ENCODE measurements around the gene CHRM1. TPM values are rescaled to one million over a fixed set of nuclear protein-coding genes. Genes with fewer than 3 reads are reported as not detected.

The CHRM1 gene
- total and polyA plus RNA-seq, 8 donors = 0.12 to 19.4 (median 2.5) TPM; not detected in 2

GRCh38 chr11:62923601-62924411 lies 2.6 kb upstream of the CHRM1 start:
- TF ChIP-seq POLR2A (IDR thresholded peaks at IDR 0.05) (no peak), POLR2AphosphoS5 (IDR thresholded peaks at IDR 0.05) (no peak), EP300 (IDR thresholded peaks at IDR 0.05) (no peak)
- TF ChIP-seq, protein P1, sequence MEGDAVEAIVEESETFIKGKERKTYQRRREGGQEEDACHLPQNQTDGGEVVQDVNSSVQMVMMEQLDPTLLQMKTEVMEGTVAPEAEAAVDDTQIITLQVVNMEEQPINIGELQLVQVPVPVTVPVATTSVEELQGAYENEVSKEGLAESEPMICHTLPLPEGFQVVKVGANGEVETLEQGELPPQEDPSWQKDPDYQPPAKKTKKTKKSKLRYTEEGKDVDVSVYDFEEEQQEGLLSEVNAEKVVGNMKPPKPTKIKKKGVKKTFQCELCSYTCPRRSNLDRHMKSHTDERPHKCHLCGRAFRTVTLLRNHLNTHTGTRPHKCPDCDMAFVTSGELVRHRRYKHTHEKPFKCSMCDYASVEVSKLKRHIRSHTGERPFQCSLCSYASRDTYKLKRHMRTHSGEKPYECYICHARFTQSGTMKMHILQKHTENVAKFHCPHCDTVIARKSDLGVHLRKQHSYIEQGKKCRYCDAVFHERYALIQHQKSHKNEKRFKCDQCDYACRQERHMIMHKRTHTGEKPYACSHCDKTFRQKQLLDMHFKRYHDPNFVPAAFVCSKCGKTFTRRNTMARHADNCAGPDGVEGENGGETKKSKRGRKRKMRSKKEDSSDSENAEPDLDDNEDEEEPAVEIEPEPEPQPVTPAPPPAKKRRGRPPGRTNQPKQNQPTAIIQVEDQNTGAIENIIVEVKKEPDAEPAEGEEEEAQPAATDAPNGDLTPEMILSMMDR (IDR thresholded peaks at IDR 0.05) = no peak
- H3K9me3 ChIP-seq = no peaks in the 10 kb centered on the region
- 3 to 16% (median 4%) methylated on average over 34 to 52 of the region's 52 CpGs for WGBS, 5 donors
- peak overlapping the region; percentile 9 to 43 (median 20) for H3K4me3 ChIP-seq
- H3K27me3 ChIP-seq = peaks cover 17 to 86% (median 58%) of the 10 kb centered on the region in 3 donors
- intact Hi-C loops (cut with DNase I; ENCODE audit: low total_unique reads) = no loop called here
- DNase-seq = peak in 1 of 2 donors; percentile 65
- H3K4me1 ChIP-seq = peaks cover 38 to 61% (median 46%) of the 10 kb centered on the region in 4 donors
- no peaks in the 10 kb centered on the region for H3K36me3 ChIP-seq
- H3K27ac ChIP-seq = no peak overlapping the region

- Histone ChIP-seq H3K4me1 (peaks cover 38 to 61% (median 46%) of the 10 kb centered on the region in 4 donors), H3K9me3 (no peaks in the 10 kb centered on the region), H3K27ac (no peak overlapping the region), H3K36me3 (no peaks in the 10 kb centered on the region), H3K4me3 (peak overlapping the region in 1 of 4 donors; percentile 25), H3K27me3 (peaks cover 17 to 76% (median 56%) of the 10 kb centered on the region in 3 donors)
- no peak for TF ChIP-seq POLR2A (IDR thresholded peaks at IDR 0.05)
- TF ChIP-seq EP300 (IDR thresholded peaks at IDR 0.05) = no peak
- no peak for TF ChIP-seq POLR2AphosphoS5 (IDR thresholded peaks at IDR 0.05)
- TF ChIP-seq, protein P1 (IDR thresholded peaks at IDR 0.05) = no peak
- intact Hi-C loops (cut with DNase I; ENCODE audit: low total_unique reads) = no loop called here
- WGBS, 5 donors = 40 to 71% (median 59%) methylated on average over 14 to 24 of the region's 24 CpGs
- DNase-seq = peak in 1 of 2 donors; percentile 51
Measured at GRCh38 chr11:62922653-62923431, 1.7 kb upstream of the CHRM1 start.

- Histone ChIP-seq H3K27ac (no peak overlapping the region), H3K36me3 (no peaks in the 10 kb centered on the region), H3K4me3 (no peak overlapping the region), H3K27me3 (peaks cover 16 to 70% (median 51%) of the 10 kb centered on the region in 3 donors), H3K9me3 (no peaks in the 10 kb centered on the region), H3K4me1 (peaks cover 38 to 61% (median 46%) of the 10 kb centered on the region in 4 donors)
- TF ChIP-seq POLR2AphosphoS5 (IDR thresholded peaks at IDR 0.05) (no peak), EP300 (IDR thresholded peaks at IDR 0.05) (no peak), POLR2A (IDR thresholded peaks at IDR 0.05) (no peak)
- TF ChIP-seq, protein P1 (IDR thresholded peaks at IDR 0.05) = no peak
- 44 to 76% (median 50%) methylated on average over 3 to 4 of the region's 4 CpGs for WGBS, 5 donors
- intact Hi-C loops (cut with DNase I; ENCODE audit: low total_unique reads) = no loop called here
- DNase-seq = no peak
Measured at GRCh38 chr11:62922189-62922589, 1.0 kb upstream of the CHRM1 start.

GRCh38 chr11:62921573-62922188 lies 518 bp upstream of the CHRM1 start:
- Histone ChIP-seq H3K27ac (no peak overlapping the region), H3K4me3 (peak overlapping the region; percentile 7 to 32 (median 12))
- DNase-seq = peak; percentile 55 to 83

More at GRCh38 chr11:62921573-62922188, 518 bp upstream of the CHRM1 start:
- Histone ChIP-seq H3K36me3 (no peaks in the 10 kb centered on the region), H3K4me1 (peaks cover 33 to 56% (median 42%) of the 10 kb centered on the region in 4 donors), H3K9me3 (no peaks in the 10 kb centered on the region), H3K27me3 (peaks cover 14 to 65% (median 46%) of the 10 kb centered on the region in 3 donors)
- intact Hi-C loops (cut with DNase I; ENCODE audit: low total_unique reads) = no loop called here
- WGBS, 5 donors = 18 to 38% (median 27%) methylated on average over 4 to 19 of the region's 19 CpGs
- TF ChIP-seq, protein P1 (IDR thresholded peaks at IDR 0.05) = no peak
- no peak for TF ChIP-seq EP300 (IDR thresholded peaks at IDR 0.05)
- no peak for TF ChIP-seq POLR2A (IDR thresholded peaks at IDR 0.05)
- TF ChIP-seq POLR2AphosphoS5 (IDR thresholded peaks at IDR 0.05) = no peak

Data from stomach (tissue), 9 donors.